Stomach (tissue), 4 donors: ENCODE results near the gene USP3.

ENCODE experiments used
- CTCF ChIP-seq, 7 experiments: fragments of 450-650 bp in 4 of 7; fragments of 200-600 bp in 3 of 7; sonication (generic) in 3 of 7; IDR thresholded peaks; one replicate each; pipeline ENCODE4 v1.5.1; 2016 to 2019; ENCODE audit warnings: antibody characterized with exemption in 7 of 7, control low read depth in 2 of 7, mild to moderate bottlenecking in 1 of 7
- EP300 ChIP-seq: sonication (generic); formaldehyde crosslinking; IDR thresholded peaks from one replicate; pipeline ENCODE4 v1.6.1; 2017; ENCODE audit warnings: antibody characterized with exemption
- POLR2A ChIP-seq, 4 donors: fragments of 450-650 bp; IDR thresholded peaks; one replicate each; pipeline ENCODE4 v1.6.1; 2016; ENCODE audit warnings: antibody characterized with exemption in 4 of 4, control low read depth in 2 of 4, mild to moderate bottlenecking in 1 of 4, moderate library complexity in 1 of 4
- POLR2AphosphoS5 ChIP-seq, 3 donors: sonication (generic); formaldehyde crosslinking; IDR thresholded peaks; one replicate each; pipeline ENCODE4 v1.6.1; 2016; ENCODE audit warnings: antibody characterized with exemption in 3 of 3

GRCh38 chr15:63497642-63498467 lies 6.5 kb upstream of the USP3 start:
- TF ChIP-seq CTCF (IDR thresholded peaks at IDR 0.05): no peak
- no peak for TF ChIP-seq POLR2A (IDR thresholded peaks at IDR 0.05)
- no peak for TF ChIP-seq EP300
- TF ChIP-seq POLR2AphosphoS5 (IDR thresholded peaks at IDR 0.05): peak in 2 of 3 donors; percentile 33 to 57
